H1 (cell line): ENCODE data around the gene SPACA9. TPM values are rescaled to one million over a fixed set of nuclear protein-coding genes. Genes with fewer than 3 reads are reported as not detected.

ENCODE experiments used
- CTCF ChIP-seq, 3 experiments: IDR thresholded peaks; 1 replicate in 2 of 3; 2 replicates in 1 of 3; pipeline versions ENCODE4 v1.5.1 to v1.6.1; 2011; ENCODE audit warnings: low read length in 3 of 3, mild to moderate bottlenecking in 3 of 3, inconsistent platforms in 2 of 3, low read depth in 1 of 3, moderate library complexity in 1 of 3; ENCODE audit not compliant: insufficient read depth in 1 of 3; ENCODE audit errors: control extremely low read depth in 1 of 3
- E2F6 ChIP-seq: IDR thresholded peaks from 2 replicates; pipeline ENCODE4 v1.6.1; 2012; ENCODE audit warnings: inconsistent platforms
- JUN ChIP-seq: IDR thresholded peaks from 2 replicates; pipeline ENCODE4 v1.6.1; 2011; ENCODE audit warnings: low read depth, mild to moderate bottlenecking, improper control_type of control experiment, low read length
- JUND ChIP-seq: IDR thresholded peaks from 2 replicates; pipeline ENCODE4 v1.6.1; 2011; ENCODE audit warnings: mild to moderate bottlenecking, improper control_type of control experiment, low read length
- NRF1 ChIP-seq: IDR thresholded peaks from 2 replicates; pipeline ENCODE4 v1.6.1; 2011; ENCODE audit warnings: mild to moderate bottlenecking, low read depth, low read length, improper control_type of control experiment
- RFX5 ChIP-seq: IDR thresholded peaks from 2 replicates; pipeline ENCODE4 v1.6.1; 2011; ENCODE audit warnings: low read depth, low read length, improper control_type of control experiment, borderline replicate concordance
- RXRA ChIP-seq: IDR thresholded peaks from 2 replicates; pipeline ENCODE4 v1.6.1; 2011; ENCODE audit warnings: low read depth, mild to moderate bottlenecking, low read length, moderate library complexity; ENCODE audit not compliant: insufficient read depth
- polyA plus RNA-seq, 7 experiments: library from polyadenylated mRNA; depleted of rRNA in 3 of 7; stranded (reverse) in 5 of 7; unstranded in 2 of 7; fragments of >200 nt in 5 of 7; fragments of 200-250 nt in 2 of 7; gene quantifications; 1 replicate in 5 of 7; 2 replicates in 1 of 7; 4 replicates in 1 of 7; pipeline versions ENCODE4 v1.2.1 to v1.2.3, GENCODE V29; 2011 to 2013; ENCODE audit warnings: missing spikeins in 2 of 7, mixed read lengths in 2 of 7
- total RNA-seq: library from RNA; stranded (reverse); fragmentation: NEBNext Ultra II Directional; extraction: Animal tissue kit (Norgen Biotek cat#: 25700); gene quantifications from 2 replicates; pipeline ENCODE4 v1.2.1, GENCODE V29; 2021
- TF ChIP-seq, protein P1 (sequence below): fragments of 300-600 bp; sonication (generic); IDR thresholded peaks from 2 replicates; pipeline ENCODE4 v1.7.1; 2012; ENCODE audit warnings: low read length, moderate library complexity, mild to moderate bottlenecking, inconsistent platforms; ENCODE audit not compliant: insufficient replicate concordance

The SPACA9 gene
- total and polyA plus RNA-seq, 2 of the 8 experiments (the other 6 are each of a cell fraction or from before 2014, with no cell fraction given), result 0.63 to 1.3 TPM

- TF ChIP-seq, protein P1, sequence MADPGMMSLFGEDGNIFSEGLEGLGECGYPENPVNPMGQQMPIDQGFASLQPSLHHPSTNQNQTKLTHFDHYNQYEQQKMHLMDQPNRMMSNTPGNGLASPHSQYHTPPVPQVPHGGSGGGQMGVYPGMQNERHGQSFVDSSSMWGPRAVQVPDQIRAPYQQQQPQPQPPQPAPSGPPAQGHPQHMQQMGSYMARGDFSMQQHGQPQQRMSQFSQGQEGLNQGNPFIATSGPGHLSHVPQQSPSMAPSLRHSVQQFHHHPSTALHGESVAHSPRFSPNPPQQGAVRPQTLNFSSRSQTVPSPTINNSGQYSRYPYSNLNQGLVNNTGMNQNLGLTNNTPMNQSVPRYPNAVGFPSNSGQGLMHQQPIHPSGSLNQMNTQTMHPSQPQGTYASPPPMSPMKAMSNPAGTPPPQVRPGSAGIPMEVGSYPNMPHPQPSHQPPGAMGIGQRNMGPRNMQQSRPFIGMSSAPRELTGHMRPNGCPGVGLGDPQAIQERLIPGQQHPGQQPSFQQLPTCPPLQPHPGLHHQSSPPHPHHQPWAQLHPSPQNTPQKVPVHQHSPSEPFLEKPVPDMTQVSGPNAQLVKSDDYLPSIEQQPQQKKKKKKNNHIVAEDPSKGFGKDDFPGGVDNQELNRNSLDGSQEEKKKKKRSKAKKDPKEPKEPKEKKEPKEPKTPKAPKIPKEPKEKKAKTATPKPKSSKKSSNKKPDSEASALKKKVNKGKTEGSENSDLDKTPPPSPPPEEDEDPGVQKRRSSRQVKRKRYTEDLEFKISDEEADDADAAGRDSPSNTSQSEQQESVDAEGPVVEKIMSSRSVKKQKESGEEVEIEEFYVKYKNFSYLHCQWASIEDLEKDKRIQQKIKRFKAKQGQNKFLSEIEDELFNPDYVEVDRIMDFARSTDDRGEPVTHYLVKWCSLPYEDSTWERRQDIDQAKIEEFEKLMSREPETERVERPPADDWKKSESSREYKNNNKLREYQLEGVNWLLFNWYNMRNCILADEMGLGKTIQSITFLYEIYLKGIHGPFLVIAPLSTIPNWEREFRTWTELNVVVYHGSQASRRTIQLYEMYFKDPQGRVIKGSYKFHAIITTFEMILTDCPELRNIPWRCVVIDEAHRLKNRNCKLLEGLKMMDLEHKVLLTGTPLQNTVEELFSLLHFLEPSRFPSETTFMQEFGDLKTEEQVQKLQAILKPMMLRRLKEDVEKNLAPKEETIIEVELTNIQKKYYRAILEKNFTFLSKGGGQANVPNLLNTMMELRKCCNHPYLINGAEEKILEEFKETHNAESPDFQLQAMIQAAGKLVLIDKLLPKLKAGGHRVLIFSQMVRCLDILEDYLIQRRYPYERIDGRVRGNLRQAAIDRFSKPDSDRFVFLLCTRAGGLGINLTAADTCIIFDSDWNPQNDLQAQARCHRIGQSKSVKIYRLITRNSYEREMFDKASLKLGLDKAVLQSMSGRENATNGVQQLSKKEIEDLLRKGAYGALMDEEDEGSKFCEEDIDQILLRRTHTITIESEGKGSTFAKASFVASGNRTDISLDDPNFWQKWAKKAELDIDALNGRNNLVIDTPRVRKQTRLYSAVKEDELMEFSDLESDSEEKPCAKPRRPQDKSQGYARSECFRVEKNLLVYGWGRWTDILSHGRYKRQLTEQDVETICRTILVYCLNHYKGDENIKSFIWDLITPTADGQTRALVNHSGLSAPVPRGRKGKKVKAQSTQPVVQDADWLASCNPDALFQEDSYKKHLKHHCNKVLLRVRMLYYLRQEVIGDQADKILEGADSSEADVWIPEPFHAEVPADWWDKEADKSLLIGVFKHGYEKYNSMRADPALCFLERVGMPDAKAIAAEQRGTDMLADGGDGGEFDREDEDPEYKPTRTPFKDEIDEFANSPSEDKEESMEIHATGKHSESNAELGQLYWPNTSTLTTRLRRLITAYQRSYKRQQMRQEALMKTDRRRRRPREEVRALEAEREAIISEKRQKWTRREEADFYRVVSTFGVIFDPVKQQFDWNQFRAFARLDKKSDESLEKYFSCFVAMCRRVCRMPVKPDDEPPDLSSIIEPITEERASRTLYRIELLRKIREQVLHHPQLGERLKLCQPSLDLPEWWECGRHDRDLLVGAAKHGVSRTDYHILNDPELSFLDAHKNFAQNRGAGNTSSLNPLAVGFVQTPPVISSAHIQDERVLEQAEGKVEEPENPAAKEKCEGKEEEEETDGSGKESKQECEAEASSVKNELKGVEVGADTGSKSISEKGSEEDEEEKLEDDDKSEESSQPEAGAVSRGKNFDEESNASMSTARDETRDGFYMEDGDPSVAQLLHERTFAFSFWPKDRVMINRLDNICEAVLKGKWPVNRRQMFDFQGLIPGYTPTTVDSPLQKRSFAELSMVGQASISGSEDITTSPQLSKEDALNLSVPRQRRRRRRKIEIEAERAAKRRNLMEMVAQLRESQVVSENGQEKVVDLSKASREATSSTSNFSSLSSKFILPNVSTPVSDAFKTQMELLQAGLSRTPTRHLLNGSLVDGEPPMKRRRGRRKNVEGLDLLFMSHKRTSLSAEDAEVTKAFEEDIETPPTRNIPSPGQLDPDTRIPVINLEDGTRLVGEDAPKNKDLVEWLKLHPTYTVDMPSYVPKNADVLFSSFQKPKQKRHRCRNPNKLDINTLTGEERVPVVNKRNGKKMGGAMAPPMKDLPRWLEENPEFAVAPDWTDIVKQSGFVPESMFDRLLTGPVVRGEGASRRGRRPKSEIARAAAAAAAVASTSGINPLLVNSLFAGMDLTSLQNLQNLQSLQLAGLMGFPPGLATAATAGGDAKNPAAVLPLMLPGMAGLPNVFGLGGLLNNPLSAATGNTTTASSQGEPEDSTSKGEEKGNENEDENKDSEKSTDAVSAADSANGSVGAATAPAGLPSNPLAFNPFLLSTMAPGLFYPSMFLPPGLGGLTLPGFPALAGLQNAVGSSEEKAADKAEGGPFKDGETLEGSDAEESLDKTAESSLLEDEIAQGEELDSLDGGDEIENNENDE, result no peak
- TF ChIP-seq E2F6 (no peak), NRF1 (no peak), CTCF (IDR thresholded peaks at IDR 0.05; ENCODE audit: control extremely low read depth in 1 of 3, insufficient read depth in 1 of 3, low read depth in 1 of 3, low read length in 3 of 3) (no peak), RXRA (no peak), RFX5 (no peak), JUN (no peak), JUND (no peak)
Measured at GRCh38 chr9:132931178-132931735, 52.6 kb downstream of the SPACA9 start (continued).
